ENCODE results near the gene EFCAB11. TPM values are rescaled to one million over a fixed set of nuclear protein-coding genes. Genes with fewer than 3 reads are reported as not detected.

Gene EFCAB11
- total and polyA plus RNA-seq, 2 of the 4 experiments (the other 2 are of a cell fraction): 2.2 to 5.3 TPM

DNA sequence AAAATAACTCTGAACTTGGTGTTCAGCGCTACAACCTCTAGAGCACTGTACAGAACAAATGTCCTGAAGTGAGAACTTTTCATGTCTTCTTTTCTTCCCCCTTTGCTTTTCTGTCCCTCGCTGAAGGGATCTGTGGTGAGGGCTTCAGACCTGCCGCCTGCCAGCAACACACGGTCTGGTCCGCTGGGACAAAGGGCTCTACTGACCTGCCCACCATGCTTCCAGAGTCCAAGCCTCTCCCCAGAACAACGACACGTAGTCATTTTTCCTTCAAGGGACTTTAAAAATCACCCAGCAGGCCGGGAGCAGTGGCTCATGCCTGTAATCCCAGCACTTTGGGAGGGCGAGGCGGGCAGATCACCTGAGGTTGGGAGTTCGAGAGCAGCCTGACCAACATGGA is 140.4 kb downstream of the EFCAB11 start:
- in situ Hi-C loops (cut with MboI; ENCODE audit: low sequenced_read_pairs) (no loop called here), dilution Hi-C loops (cut with HindIII; ENCODE audit: low sequenced_read_pairs, unreplicated experiment) (no loop called here), intact Hi-C loops (cut with micrococcal nuclease) (loop anchor here (2.0 to 10.0 kb wide), 3 partner anchors 31 to 199 kb away; no protein-coding TSS in a partner anchor)
- H3K18ac ChIP-seq (ENCODE audit: low read depth, low read length): peak overlapping the region; percentile 99
- H2BK120ac ChIP-seq (ENCODE audit: low read depth, low read length): peak overlapping the region; percentile 100
- ChIA-PET CTCF (interaction anchor here (0.6 kb wide), 1 partner anchor 38 kb away, joined by 4 read pairs; no protein-coding TSS in a partner anchor), POLR2A (ENCODE audit: unreplicated experiment) (interaction anchor here (0.6 to 0.9 kb wide), 2 partner anchors 31 to 990 kb away, joined by 3 to 5 read pairs; partner anchors contain the start of gene TTC8)
- H2BK15ac ChIP-seq (ENCODE audit: low read depth, low read length): peak overlapping the region; percentile 84
- TF ChIP-seq MAZ (IDR thresholded peaks at IDR 0.05; ENCODE audit: borderline replicate concordance, low read depth, low read length): no peak
- no peak for TF ChIP-seq RFX5 (IDR thresholded peaks at IDR 0.05; ENCODE audit: low read depth, low read length)
- no peak for TF ChIP-seq MAFK (IDR thresholded peaks at IDR 0.05; ENCODE audit: low read depth, low read length)
- no peak for TF ChIP-seq POLR2A (IDR thresholded peaks at IDR 0.05; ENCODE audit: low read depth, low read length)
- no peak for TF ChIP-seq CHD1 (IDR thresholded peaks at IDR 0.05; ENCODE audit: low read depth, low read length)
- no peak for TF ChIP-seq MXI1 (IDR thresholded peaks at IDR 0.05; ENCODE audit: borderline replicate concordance, low read depth, low read length)
- TF ChIP-seq, protein P1, sequence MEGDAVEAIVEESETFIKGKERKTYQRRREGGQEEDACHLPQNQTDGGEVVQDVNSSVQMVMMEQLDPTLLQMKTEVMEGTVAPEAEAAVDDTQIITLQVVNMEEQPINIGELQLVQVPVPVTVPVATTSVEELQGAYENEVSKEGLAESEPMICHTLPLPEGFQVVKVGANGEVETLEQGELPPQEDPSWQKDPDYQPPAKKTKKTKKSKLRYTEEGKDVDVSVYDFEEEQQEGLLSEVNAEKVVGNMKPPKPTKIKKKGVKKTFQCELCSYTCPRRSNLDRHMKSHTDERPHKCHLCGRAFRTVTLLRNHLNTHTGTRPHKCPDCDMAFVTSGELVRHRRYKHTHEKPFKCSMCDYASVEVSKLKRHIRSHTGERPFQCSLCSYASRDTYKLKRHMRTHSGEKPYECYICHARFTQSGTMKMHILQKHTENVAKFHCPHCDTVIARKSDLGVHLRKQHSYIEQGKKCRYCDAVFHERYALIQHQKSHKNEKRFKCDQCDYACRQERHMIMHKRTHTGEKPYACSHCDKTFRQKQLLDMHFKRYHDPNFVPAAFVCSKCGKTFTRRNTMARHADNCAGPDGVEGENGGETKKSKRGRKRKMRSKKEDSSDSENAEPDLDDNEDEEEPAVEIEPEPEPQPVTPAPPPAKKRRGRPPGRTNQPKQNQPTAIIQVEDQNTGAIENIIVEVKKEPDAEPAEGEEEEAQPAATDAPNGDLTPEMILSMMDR (conservative IDR thresholded peaks at IDR 0.05; ENCODE audit: low read depth, low read length): no peak
- TF ChIP-seq, protein P2, sequence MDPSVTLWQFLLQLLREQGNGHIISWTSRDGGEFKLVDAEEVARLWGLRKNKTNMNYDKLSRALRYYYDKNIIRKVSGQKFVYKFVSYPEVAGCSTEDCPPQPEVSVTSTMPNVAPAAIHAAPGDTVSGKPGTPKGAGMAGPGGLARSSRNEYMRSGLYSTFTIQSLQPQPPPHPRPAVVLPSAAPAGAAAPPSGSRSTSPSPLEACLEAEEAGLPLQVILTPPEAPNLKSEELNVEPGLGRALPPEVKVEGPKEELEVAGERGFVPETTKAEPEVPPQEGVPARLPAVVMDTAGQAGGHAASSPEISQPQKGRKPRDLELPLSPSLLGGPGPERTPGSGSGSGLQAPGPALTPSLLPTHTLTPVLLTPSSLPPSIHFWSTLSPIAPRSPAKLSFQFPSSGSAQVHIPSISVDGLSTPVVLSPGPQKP (IDR thresholded peaks at IDR 0.05; ENCODE audit: borderline replicate concordance, low read depth, low read length): no peak
- TF ChIP-seq RAD21 (IDR thresholded peaks at IDR 0.05; ENCODE audit: low read length): no peak
- no peak for TF ChIP-seq FOS (IDR thresholded peaks at IDR 0.05; ENCODE audit: low read depth, low read length)
- no peak for TF ChIP-seq BHLHE40 (IDR thresholded peaks at IDR 0.05; ENCODE audit: low read depth, low read length)
- TF ChIP-seq NFE2L2 (IDR thresholded peaks at IDR 0.05; ENCODE audit: low read depth, low read length): no peak
- no peak for TF ChIP-seq RCOR1 (IDR thresholded peaks at IDR 0.05; ENCODE audit: insufficient replicate concordance, low read length)
- TF ChIP-seq, protein P3, sequence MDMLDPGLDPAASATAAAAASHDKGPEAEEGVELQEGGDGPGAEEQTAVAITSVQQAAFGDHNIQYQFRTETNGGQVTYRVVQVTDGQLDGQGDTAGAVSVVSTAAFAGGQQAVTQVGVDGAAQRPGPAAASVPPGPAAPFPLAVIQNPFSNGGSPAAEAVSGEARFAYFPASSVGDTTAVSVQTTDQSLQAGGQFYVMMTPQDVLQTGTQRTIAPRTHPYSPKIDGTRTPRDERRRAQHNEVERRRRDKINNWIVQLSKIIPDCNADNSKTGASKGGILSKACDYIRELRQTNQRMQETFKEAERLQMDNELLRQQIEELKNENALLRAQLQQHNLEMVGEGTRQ (IDR thresholded peaks at IDR 0.05; ENCODE audit: low read depth, low read length): no peak
- TF ChIP-seq CEBPB (IDR thresholded peaks at IDR 0.05; ENCODE audit: low read depth, low read length): no peak
- no peak for TF ChIP-seq SMC3 (IDR thresholded peaks at IDR 0.05; ENCODE audit: low read depth, low read length)
- peak overlapping the region; percentile 81 for H3K56ac ChIP-seq (ENCODE audit: extremely low read depth, insufficient read depth, low read length)
- H3K27ac ChIP-seq (ENCODE audit: insufficient read depth, low read length): peak overlapping the region; percentile 97
- H3K9me1 ChIP-seq (ENCODE audit: insufficient read depth, low read length): peaks cover 9% of the 10 kb centered on the region
- peak overlapping the region; percentile 99 for H3K14ac ChIP-seq (replicated peaks; ENCODE audit: low read depth, low read length)
- peak overlapping the region; percentile 84 for H3K23ac ChIP-seq (ENCODE audit: low read depth, low read length)
- peak overlapping the region; percentile 100 for H2BK5ac ChIP-seq (ENCODE audit: low read depth, low read length, poor library complexity, severe bottlenecking)
- peak overlapping the region; percentile 100 for H4K5ac ChIP-seq (ENCODE audit: low read depth, low read length)
- H3K4me1 ChIP-seq (ENCODE audit: control insufficient read depth, insufficient read depth, low read length): peaks cover 8% of the 10 kb centered on the region
- peak overlapping the region; percentile 90 for H3K9ac ChIP-seq (ENCODE audit: low read depth, low read length)
- no peaks in the 10 kb centered on the region for H3K36me3 ChIP-seq (ENCODE audit: control insufficient read depth, insufficient read depth, low read length)
- ATAC-seq (ENCODE audit: low read depth) (peak; percentile 5), DNase-seq (no peak)
- H4K91ac ChIP-seq (ENCODE audit: insufficient read depth, low read depth, low read length): peak overlapping the region; percentile 100
- peak overlapping the region; percentile 77 for H2AFZ ChIP-seq (replicated peaks; ENCODE audit: low read length, poor library complexity)
- peak overlapping the region; percentile 100 for H2AK5ac ChIP-seq (ENCODE audit: low read depth, low read length)
- peak overlapping the region; percentile 66 for H3K4me2 ChIP-seq (ENCODE audit: low read depth, low read length)
- no TSS peak for BruUV-seq (replicated peaks)
- no peak overlapping the region for H3K4me3 ChIP-seq (ENCODE audit: insufficient read depth, low read depth, low read length)
- H3K79me1 ChIP-seq (ENCODE audit: low read depth in 1 of 2, low read length in 2 of 2): 0 out of 4 replicates have a peak, but pooled peaks cover 0 to 5% of the 10 kb centered on the region in 2 experiments
- peak overlapping the region; percentile 95 for H2BK20ac ChIP-seq (ENCODE audit: low read depth, low read length)
- no CpG with 5 or more reads among the region's 11 CpGs for WGBS, 2 experiments (ENCODE audit: extremely low coverage in 2 of 2, insufficient read length in 1 of 2)
- no peaks in the 10 kb centered on the region for H4K20me1 ChIP-seq (ENCODE audit: insufficient read depth, low read length)
- no peaks in the 10 kb centered on the region for H3K9me3 ChIP-seq (ENCODE audit: control insufficient read depth, insufficient read depth, low read length)
- peak overlapping the region; percentile 80 to 89 for H4K8ac ChIP-seq (ENCODE audit: low read depth in 2 of 2, low read length in 2 of 2)
- peak overlapping the region; percentile 100 for H3K4ac ChIP-seq (ENCODE audit: low read depth, low read length)
- H2AK9ac ChIP-seq (replicated peaks; ENCODE audit: low read depth, low read length, poor library complexity): peak overlapping the region; percentile 96
- H3K27me3 ChIP-seq (ENCODE audit: control insufficient read depth, insufficient read depth, low read length): no peaks in the 10 kb centered on the region
